ENCODE data around the gene PPP3CB.

Gene PPP3CB

DNA sequence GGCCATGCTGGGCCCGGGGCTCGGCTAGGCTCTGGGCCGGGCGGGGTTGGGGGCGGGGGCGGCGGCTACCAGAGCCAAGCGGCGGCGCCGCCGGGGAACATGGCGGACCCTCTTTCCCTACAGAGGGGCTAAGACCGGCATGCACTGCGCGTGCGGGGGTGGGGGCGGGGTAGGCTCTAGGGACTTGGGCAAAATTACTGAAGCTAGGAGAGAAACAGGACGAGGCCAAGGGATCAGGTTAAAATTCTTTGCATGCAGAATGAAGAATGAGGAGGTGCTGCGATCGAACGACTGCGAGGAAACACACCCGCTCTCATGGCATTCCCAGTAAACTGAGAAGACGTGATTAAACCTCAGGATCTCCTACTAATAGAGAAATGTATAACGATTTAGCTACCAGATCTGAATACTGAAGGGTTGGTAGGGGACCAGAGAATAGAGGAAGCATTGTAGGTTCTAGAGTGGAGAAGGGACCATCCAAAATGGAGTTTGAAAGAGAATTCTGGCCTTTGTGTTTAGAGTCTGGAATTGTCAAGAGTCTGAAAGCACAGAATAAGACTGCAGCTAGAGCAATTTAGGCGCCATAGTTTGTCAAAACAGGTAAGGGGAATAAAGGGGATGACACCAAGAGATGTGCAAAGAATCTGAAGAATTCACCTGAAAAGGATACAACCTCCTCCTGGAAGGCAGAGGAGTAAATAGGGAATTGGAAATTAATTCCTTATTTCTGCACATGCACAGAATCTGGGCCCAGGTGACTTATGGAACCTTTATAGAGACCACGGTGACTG, at the start of gene PPP3CB:
Gene PPP3CB, minus strand, starts transcription at position 141 of the 791 bp plus-strand sequence. Its CDS starts 135 bp downstream, at position 6.
- peak; percentile 75 for DNase-seq

DNA sequence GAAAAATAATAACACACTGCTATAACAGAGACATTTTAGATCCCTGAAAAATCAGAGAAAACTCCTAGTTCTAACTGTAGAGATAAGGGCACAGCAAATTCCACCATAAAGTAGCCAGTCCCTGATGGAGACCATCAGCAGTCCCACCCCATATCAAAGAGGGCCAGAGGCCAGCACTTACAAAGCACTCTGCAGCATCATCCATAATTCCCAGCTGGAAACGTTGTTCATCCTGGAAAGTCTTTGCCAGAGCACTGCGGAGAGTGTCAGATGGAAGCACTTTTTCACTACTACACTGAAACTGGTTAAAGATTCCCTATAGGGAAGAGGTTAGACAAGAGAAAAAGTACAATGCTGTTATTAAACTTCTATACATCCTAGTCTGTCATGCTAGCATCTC, 49.5 kb upstream of the PPP3CB start:
- DNase-seq, result no peak

DNA sequence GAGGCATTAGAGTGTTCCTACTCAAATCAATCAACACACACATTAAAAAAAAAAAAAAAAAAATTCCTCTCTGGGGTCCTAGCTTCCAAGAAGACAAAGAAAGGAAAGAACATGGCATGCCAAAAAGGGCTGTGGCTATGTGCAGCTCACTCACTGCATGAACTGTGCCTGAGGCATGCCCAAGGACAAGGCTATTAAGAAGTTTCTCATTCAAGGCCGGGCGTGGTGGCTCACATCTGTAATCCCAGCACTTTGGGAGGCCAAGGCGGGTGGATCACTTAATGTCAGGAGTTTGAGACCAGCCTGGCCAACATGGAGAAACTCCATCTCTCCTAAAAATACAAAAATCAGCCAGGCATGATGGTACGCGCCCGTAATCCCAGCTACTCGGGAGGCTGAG, 41.9 kb upstream of the PPP3CB start:
- DNase-seq, result no peak

DNA sequence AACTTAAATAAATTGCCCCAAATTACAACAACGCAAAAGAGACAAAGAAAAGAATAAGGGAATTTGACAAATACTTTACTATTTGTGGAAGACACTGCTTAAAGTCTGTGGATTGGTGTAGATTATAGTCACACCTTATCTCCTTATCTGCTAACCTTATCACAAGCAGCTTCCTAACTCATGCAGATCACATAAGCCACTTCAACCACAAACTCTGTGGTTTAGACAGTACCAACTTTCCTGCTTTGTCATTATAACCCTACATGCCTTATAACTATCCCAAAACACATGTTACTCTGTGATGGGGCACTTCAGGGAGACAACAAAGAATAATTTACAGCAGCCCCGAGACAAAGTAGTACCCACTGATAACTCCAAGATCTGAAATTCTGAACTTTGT, 41.5 kb upstream of the PPP3CB start:
- no peak for DNase-seq

DNA sequence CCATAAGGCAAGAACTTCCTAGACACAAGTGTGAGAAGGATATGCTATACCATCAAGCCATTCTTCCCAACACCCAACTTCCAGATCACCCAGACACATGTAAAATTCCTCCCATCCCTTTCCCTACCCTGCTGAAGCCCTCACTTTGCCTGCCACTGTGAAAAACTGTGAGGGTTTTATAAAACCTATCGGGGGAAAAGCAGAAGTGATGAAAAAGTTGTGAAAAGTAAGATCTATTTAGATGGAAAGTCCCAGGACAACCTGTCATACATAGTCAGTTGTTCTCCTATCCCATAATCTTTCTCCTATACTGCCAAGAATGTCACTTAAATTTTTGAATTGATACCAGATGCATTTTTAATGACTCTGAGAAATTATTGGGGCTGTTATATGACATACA, 39.0 kb upstream of the PPP3CB start:
- no peak for DNase-seq

DNA sequence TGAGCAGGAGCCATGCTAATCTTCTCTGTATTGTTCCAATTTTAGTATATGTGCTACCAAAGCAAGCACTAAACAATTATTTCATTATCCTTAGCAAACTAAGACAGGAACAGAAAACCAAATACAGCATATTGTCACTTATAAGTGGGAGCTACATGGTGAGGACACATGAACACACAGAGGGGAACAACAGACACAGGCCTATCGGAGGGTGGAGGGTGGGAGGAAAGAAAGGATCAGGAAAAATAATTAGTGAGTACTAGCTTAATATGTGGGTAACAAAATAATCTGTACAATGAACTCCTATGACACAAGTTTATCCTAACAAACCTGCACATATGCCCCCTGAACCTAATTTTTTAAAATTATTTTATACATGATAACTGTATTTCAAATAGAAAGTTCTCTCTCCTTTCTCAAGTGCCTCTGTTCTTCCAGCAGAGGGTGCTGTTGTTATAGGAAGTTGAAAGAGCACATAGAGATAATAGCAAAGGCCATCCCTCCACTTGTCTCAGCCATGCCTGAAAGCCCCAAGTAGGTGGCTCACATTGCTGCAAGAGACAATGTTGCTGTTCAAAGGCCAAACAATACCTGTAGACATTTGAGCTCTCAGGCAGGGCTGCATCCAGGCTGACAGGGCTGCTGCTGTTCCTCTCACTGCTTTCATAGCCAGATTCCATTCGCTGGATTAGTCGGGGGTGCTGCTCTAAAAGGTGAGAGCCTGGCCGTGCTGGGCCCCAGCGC, 33.4 kb upstream of the PPP3CB start:
- peak; percentile 31 for DNase-seq

DNA sequence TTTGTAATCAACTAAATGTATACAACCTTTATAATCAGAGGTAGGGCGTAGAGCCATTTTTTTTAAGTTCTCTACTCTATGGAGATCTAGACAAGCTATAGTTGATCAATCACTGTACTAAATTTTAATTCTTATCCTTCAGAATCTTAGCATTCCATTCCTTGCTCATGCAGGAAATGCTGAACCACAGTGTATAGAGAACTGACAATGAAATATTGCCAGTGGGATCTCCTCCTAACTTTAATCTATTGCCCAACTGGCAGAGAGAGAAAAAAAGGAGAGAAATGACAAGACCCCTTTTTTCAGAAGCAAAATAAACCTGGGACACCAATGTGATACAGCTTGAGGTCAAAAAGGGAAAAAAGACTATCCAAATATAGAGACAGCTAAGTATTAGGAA, 26.4 kb upstream of the PPP3CB start:
- no peak for DNase-seq

DNA sequence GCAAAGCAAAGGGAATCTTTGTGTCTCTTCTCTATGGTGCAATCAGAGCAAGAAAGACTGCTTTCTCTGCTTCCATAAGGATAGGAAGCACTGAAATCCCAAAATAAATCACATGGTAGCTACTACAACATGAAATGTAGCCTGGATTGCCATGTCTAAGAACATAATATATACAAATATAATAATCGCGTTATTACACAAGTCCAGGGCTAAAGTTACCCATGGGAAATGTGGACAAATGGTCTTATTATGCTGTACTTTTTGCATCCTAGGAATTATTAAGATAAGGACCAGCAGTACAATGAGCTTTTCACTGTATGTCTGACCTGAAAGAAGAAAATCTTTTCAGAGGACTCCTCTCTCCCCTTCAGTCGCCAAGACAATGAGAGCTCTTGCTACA, 23.5 kb upstream of the PPP3CB start:
- DNase-seq, result no peak

DNA sequence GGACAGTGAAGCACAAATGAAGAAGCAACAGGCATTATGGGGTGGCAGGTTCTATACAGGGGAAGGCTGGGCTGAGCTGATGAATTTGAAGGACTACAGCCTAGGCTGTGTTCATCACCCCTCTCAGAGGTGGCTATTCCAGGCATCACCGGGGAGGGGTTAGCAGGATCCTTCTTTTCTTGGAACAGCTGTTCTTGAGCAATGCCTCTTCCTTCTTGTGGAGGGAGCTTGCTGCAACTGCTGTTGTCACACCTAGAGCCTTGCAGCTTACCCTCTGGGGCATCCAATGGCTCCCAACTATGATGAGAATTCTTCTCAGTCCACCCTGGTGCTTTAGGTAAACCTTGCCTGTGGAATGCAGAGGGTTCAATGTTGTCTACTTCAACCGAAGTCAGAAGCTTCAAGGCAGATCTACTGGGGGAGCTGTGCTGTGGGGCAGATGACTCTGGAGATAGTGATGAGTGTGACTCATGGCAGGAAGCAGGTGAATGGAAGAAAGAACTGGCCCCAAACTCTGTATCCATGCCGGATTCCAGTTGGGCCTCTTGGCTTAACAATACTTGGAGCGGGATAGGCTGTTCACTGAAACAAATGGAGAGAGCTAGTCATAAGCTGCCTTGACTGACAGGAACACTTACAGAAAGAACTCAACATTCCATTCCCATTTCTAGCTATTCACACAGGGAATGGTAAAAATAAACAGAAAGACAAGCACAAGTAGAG, 21.5 kb upstream of the PPP3CB start:
- no peak for DNase-seq

DNA sequence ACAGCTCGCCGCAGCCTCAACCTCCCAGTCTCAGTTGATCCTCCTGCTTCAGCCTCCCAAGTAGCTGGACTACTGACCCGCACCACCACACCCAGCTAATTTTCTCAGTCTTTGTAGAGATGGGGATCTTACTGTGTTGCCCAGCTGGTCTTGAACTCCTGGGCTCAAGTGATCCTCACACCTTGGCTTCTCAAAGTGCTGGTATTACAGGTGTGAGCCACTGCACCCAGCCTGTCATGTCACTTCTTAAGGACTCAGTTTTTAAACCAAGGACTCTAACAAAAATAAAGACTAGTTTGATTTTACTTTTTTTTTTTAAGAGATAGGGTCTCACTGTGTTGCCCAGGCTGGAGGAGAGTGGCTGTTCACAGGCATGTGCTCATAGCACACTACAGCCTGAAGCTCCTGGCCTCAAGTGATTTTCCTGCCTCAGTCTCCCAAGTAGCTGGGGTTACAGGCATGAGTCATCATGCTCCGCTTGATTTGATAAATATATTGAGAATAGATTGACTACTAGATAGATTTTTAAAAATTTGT, 16.5 kb upstream of the PPP3CB start:
- DNase-seq, result no peak

DNA sequence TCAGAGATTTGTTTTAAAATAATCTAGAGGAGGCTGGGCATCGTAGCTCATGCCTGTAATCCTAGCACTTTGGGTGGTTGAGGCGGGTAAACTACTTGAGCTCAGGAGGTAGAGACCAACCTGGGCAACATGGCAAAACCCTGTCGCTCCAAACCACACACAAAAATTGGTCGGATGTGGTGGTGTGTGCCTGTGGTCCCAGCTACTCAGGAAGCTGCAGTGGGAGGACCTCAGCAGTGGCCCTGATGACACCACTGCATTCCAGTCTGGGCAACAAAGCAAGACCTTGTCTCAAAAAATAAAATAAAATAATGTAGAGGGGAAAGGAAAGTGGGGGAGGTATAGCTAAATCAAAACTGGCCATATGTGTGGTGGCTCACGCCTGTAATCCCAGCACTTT, 13.9 kb upstream of the PPP3CB start:
- DNase-seq, result no peak

DNA sequence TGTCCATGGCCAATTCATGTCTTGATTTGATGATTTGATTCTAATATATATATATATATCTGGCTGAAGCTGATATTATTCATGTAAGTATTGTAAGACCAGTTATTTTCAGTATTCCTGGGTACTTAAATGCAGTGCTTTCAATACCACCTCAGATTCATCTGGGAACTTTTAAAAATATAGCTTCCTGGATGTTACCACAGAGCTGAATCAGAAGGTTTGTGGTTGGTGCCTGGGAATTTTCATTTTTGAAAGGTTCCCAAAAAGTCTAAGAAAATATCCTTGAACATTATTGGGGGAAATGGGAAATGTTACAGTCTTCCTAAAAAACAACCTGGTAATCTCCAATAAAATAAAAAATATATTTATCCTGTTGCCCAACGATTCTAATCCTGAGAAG, 10.7 kb upstream of the PPP3CB start:
- DNase-seq, result no peak

DNA sequence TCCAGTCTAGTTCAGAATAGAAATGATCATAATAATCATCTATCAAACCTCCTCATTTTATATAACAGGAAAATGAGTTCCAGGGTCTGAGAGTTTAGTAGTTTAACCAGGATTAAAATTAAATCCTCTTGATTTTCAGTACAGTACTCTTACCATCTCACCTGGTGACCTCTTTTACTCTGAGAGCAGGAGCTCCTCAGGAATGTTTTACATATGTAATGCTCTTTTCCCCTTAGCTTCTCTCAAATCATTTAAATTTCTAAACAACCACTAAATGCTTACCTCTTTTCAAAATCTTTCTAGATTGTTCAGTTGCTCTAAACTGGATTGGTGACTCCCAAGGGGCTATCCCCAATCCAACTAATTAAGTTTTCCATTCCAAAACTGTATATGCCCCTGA, 10.2 kb upstream of the PPP3CB start:
- DNase-seq, result no peak

DNA sequence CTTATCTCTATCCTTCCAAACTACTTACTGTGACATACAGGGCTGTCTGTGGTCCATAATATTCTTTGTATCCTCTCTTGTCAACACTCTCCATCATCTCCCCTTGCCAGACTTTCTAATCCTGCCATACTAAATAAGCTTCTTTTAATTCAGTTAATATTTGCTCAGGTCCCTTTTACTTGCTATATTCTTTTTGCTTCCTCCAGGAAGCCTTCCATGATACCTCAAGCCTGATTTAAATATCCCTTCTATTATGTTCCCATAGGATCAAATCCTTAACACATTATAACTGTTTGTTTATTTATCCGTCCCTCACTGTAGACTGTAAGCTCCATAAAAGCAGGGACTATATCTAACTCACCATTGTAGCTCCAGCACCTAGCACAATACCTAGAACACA, 7.2 kb upstream of the PPP3CB start:
- no peak for DNase-seq

DNA sequence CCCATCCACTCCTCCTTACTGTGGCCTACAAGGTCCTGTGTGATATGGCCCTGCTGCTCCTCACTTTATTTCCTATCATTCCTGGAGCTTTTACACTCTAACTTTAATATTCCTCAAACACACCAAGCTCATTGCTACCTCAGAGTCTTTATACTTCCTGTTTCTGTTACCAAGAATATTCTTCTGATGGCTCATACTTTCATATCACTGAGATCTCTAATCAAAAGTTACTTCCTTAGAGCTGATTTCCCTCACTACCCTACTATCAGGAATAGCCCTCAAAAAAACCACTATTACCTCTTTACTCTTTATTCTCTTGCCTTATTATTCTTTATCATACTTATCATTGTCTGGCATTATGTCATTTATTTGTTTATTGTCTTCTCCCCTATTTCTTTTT, 5.8 kb upstream of the PPP3CB start:
- DNase-seq, result no peak

DNA sequence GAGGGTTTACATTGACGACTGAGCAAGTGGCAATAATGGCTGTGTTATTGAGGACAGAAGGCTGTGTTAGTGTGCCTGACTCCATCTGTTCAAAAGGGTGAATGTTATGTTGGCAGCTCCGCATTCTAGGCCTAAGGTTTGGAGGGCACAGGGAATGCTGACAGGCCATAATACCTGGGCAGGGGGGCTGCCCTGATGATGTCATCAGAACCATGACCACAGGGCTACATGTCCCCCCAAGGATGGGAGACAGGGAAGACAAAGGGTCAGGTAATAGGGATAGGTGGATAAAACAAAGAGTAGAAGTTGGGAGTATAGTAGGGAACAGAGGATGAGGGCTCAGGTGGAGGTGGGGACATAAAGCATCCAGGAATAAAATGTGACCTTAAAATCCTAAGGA, 1.8 kb upstream of the PPP3CB start:
- no peak for DNase-seq

DNA sequence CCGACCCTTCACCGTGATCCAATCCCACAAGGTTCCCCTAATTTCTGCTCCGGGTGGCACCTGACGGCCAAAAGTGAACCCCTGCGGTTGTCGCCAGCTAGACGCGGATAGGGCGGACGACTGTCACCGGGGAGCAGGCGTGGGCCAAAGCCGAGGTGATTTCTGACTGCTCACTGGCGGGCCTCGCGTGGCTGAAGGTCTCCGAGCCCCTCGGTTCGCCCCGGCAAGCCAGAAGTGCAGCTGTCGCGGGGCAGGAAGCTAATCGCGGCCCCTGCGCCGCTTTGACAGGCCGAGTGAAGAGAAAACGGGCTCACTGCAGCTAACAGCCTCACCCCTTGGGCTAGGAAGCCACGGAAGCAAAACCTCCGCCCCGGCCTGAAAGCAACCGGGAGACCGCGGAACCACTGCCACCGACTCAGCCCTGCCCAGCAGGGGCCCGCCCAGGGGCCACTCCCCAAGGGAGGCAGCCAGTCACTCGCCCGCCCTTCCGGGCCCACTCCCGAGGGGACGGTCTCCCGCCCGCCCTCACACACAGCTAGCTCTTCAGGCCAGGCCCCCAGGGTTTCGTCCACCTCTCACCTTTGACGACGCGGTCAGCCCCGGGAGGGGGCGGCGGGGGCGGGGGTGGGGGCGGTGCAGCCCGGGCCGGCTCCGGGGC, 469 bp downstream of the PPP3CB start:
- peak; percentile 54 for DNase-seq

DNA sequence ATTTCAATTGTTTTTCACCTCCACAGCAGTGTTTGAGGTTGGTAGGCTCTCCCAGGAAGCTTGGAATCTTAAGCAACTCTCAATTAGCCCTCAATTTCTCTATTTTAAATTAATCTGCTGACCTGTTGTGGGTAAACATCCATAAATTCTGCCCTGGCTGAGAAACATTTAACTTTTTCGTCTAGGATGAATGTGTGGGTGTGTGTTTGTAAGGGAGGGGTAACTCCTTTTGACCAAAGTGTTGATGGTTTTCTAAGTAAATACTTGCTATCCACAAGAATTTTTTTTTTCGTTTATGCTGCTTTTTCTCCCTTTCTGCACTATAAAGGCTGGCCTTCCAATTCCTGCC, 973 bp downstream of the PPP3CB start:
- no peak for DNase-seq

DNA sequence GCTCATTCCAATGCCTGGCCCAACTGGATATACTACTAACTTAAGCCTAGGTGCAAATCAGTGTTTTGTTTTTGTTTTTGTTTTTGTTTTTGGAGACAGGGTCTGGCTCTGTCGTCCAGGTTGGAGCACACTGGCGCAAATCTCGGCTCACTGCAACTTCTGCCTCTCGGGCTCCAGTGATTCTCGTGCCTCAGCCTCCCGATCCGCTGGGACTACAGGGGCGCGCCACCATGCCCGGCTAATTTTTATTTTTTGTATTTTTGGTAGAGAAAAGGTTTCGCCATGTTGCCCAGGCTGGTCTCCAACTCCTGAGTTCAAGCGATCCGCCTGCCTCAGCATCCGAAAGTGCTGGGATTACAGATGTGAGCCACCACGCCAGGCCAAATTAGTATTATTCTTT, 1.6 kb downstream of the PPP3CB start:
- no peak for DNase-seq

DNA sequence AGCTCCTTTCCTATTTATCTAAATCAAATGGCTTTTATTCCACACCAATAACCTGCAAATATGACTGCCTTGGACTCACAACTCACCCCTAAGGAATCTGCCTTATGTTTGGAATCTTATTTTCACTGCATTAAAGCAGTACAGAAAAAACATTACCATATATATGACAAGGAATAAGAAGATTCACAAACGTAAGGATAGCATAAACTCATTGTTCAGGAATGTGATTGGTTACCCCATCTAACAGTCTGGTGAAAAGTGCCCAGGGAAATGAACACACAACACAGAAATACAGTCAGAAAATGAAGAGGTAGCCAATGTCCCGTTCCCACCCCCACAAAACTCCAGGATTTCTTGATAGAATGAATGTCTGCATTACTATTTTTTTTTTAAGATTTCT, 2.0 kb downstream of the PPP3CB start:
- DNase-seq, result no peak

DNA sequence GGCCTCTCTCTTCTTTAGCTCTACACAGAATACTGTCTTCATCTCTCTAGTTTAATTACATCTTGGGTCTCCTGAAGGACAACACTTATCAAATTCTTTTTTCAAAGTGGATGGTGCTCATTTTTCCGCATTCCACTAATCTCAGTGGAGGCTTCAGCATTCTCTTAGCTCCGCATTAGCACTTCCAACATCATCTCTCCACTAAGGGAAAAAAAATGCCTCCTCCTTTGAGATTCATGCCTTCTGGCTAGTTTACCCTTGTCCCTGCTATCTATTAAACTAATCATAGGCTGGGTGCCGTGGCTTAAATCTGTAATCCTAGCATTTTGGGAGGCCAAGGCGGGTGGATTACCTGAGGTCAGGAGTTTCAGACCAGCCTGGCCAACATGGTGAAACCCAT, 9.2 kb downstream of the PPP3CB start:
- no peak for DNase-seq

DNA sequence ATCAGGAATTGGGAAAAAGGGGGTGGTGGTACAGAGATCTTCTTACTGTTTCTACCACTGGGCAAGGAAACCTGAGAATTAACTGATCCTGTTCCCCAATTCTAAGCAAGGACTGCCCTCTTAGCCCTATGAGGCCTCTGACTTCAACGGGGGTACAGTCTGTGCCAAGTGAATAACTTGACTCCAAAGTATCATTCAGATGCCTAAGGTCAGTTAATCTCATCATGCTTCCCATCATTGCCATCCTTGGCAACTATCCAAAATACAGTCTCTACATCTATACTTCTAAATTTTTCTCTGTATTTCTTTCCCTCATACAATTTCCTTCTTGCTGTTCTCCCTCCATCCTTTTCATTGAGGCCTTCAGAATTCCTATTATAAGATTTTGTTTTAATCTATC, 10.5 kb downstream of the PPP3CB start:
- no peak for DNase-seq

DNA sequence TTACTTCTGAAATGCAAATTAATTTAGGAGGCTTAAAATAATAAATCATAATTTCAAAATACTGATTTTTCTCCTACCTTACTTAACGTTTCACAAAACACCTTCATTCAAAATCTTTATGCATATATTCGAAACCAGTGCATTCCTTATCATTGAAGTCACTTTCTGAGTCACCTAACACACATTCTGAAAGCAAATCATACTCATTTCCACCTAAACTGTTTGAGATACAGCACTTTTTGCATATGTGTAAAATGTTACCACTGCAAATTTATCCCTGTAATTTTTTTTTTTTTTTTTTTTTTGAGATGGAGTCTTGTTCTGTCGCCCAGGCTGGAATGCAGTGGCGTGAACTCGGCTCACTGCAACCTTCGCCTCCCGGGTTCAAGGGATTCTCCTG, 15.7 kb downstream of the PPP3CB start:
- no peak for DNase-seq

Measured in NCI-H2171 (cell line).